Endometrial microvascular endothelial cells (primary cell): ENCODE results near the gene LUZP1. TPM values are rescaled to one million over a fixed set of nuclear protein-coding genes. Genes with fewer than 3 reads are reported as not detected.

Experiments
- in situ Hi-C: cut with HindIII; loops from 2 replicates; pipeline ENCODE4 v1.10.0; 2017; ENCODE audit warnings: low sequenced_read_pairs, low pct_unique_long_range_greater_than_20kb; ENCODE audit errors: inconsistent ontology term
- total RNA-seq: library from RNA; depleted of rRNA; stranded (reverse); fragments of >200 nt; gene quantifications from one replicate; pipeline ENCODE4 v1.2.3, GENCODE V29; 2015; ENCODE audit errors: inconsistent ontology term

The LUZP1 gene
- total RNA-seq, 1 donor from 2014 or later = 44.9 TPM

- in situ Hi-C loops = no loop called here
Measured at GRCh38 chr1:23167353-23168078, 1.1 kb downstream of the LUZP1 start.

DNA sequence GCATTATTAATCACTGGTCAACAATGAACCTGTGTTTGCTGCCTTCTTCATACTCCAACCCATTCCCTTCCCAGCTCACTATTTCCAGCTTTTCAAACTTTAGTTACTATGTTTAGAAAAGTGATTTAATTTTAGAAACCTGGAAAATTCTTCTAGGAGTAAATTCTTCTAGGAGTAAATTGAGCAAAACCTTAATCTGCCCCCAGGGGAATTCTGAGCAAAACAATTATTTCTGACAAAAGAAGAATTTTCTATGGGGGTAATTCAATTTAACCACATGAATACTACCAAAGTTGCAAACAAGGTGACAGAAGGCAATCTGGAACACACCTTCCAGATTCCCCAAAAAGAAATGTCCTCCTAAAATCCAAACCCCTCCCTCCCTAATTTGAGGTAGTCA, 1.8 kb downstream of the LUZP1 start:
- in situ Hi-C loops = no loop called here

DNA sequence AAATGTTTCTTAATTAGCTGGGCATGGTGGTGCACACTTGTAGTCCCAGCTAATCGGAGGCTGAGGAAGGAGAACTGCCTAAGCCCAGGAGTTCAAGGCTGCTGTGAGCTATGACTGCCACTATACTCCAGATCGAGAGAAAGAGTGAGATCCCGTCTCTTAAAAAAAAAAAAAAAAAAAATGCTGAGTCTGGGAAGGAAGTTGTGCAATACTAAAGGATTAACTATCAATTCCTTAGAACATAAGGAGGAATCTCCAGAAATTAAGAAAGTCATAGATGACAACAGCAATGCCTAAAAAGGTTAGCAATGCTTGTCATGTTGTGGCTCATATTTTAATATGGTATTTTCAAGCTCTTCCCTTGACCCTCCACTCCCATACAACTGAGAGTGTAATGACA, 5.3 kb downstream of the LUZP1 start:
- in situ Hi-C loops = no loop called here

DNA sequence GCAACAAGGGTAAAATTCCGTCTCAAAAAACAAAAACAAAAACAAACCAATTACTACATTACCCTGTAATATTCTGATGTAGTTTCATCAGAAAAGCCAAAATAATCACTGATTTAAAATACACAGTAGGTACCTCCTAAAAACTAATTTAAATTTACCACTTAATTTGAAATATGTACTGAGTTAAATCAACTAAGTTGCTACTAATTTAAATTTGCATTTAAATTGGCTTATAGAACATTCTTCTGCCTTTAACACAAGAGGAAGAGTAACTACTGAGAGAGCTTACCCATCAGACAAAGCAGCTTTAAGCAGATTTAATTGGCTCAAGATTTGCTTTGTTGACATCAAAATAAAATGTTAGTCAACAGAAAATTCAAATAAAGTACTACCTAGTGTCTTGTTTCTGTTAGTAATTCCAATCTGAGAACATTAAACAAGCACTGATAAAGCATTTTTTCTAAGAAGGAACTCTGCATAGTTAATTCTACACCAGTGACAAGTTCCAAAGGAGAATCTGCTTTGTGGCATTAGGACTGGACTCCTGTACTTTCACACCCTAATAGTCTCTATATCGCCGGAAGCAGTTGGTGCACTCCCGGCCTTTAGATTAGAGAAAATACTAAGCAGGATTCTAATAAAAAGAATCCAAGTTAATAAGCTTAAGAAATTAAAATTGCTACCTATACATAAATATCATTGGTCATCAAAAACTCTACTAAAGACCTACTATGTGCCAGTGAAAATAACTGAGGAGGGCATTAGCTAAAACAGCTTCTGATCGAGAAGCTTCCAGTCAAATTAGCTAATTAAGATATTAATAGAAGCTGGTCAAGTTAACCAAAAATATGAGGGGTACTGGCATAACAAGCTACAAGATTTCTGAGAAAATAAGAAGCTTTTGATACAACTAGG, 8.4 kb downstream of the LUZP1 start:
- in situ Hi-C loops = no loop called here

DNA sequence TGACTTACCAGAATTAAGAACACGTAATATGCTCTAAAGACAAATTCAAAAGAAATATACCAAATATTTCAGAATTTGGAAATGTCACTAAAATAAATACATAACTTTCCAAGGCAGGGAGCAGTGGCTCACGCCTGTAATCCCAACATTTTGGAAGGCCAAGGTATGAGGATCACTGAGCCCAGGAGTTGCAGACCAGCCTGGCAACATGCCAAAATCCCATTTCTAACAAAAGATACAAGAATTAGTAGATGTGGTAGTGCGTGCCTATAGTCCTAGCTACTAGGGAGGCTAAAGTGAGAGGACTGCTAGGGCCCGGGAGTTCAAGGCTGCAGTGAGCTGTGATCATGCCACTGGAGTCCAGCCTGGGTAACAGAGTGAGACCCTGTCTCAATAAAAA, 11.7 kb downstream of the LUZP1 start:
- in situ Hi-C loops = no loop called here

DNA sequence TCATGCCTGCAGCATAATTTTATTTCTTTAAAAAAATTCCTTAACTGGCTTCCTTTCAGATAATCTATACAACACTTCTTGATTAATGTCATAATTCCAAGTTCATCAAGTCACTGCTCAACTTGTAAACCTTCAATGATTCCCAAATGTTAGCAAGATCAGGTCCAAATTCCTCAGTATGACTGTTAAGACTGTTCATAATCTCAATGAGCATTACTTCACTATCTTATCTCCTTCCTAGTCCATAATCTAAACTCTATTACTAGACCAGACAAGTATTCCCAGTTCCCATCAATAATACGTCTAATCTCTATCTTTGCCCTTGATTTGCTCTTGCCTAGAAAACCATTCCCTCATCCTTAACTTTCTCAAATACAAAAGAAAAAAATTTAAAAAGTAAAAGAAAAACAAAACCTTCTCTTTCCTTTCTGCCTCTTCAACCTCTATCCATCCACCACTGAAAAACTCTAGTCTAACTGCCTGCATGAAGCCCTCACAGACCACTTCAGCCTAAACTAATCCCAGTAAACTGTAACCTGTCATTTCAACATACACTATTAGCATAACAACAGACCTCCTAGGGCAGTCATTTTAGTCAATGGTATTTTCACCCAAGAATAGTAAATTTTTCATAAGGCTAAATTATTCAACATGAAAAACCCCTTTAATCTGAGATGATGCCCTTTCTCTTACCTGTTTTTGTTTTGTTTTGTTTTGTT, 15.5 kb downstream of the LUZP1 start:
- in situ Hi-C loops = no loop called here

- in situ Hi-C loops = no loop called here
Measured at GRCh38 chr1:23150742-23151141, 17.9 kb downstream of the LUZP1 start.

DNA sequence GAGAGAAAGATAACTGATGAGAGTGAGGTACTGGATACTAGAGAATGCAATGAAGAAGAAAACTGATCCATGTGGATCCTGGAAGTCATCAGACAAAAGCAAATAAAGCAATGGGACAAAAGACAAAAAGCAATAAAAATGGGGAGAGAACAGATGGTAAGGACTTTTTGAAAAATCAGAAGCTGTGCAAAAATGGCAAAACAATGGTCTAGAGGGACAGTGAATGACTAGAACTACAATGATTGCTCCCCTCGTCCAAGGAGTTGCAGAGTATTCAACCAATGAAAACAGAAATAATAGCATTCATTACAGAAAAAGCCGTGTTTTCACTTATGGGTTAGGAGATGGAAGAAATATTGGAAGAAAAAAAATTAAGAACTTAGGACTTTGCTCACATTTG, 18.5 kb downstream of the LUZP1 start:
- in situ Hi-C loops = no loop called here

DNA sequence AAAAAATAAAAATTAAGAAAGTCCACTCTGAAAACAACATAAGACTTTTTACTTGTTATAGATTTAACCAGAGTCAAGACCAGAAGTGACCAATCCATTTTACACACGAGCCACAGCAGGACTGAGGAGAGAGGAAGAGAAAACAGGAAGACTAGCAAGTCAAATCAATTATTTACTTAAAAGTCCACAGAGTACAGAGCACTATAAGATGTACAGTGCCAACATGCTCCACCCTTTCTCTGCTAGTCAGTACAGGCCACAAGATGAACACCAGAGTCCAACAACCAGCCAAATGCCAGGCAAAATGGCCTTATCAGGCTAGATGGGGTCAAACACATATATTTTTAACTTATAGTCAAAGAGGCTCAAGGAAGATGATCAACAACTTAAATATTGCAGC, 19.5 kb downstream of the LUZP1 start:
- in situ Hi-C loops = no loop called here

DNA sequence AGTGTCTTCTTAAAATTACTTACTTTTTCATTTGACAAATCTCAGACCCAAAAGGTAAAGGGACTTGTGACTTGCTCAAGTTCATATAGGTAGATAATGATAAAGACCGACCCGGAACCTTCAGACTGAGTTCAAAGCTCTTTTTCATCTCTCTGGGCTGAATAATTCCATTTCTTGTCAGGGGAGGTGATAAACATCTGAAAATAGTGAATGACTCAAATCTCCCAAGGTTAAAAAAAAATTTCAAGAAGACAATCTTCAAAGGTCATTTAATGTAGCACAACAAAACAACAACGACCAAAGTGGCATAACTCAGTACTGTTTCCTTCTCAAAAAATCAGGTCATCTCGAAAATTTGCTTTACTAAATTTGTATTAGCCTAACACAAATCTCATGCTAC, 20.6 kb downstream of the LUZP1 start:
- in situ Hi-C loops = no loop called here

GRCh38 chr1:23140940-23141596, 27.6 kb downstream of the LUZP1 start:
- in situ Hi-C loops = no loop called here

GRCh38 chr1:23135268-23135667, 33.4 kb downstream of the LUZP1 start:
- in situ Hi-C loops = no loop called here

DNA sequence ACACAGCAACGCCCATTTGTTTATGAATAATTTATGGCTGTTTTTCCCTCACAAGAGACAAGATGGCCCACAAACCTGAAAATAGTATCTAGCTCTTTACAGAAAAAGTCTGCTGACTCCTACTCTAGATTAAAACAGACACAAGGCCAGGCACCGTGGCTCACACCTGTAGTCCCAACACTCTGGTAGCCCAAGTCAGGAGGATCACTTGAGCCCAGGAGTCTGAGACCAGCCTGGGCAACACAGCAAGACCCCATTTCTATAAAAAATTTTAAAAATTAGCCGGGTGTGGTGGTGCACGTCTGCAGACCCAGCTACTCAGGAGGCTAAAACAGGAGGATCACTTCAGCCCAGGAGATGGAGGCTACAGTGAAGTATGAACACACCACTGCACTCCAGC, 34.6 kb downstream of the LUZP1 start:
- in situ Hi-C loops = no loop called here

GRCh38 chr1:23133587-23133986, 35.1 kb downstream of the LUZP1 start:
- in situ Hi-C loops = no loop called here

DNA sequence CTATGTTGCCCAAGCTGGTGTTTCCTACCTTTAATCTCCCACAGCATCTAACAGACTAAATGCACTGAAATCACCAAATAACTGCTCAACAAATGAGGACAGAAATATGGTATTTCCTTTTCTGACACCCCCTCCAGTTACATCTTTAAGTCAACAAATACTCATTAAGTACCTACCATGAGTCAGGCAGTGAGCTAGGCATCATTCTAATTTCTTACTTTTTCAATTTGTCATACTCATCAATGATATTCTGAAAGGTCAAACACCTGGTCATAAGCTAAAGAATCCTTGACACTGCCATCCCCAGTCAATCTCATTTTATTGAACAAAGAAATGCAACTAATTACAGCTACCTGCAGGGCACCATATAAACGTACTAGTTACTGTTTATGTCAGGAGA, 36.6 kb downstream of the LUZP1 start:
- in situ Hi-C loops = no loop called here

- in situ Hi-C loops = no loop called here
Measured at GRCh38 chr1:23129846-23130245, 38.8 kb downstream of the LUZP1 start.

DNA sequence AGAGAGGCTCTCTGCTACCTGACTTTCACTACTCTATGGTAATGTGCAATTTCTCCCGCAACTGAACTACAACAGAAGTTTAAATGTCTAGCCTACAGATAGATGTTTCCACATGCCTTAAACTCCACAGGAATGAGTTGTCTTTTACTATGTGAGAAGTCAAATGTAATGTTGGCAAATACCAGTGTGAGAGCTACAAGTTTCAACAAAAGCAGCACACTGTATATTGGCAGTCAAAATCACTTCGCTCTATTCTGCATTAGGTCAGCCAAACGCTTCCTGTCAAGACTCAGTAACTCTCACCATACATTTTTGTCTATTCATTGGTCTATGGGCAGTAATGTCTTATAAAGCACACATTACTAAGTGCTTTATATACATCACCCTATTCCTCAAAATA, 41.9 kb downstream of the LUZP1 start:
- in situ Hi-C loops = no loop called here

DNA sequence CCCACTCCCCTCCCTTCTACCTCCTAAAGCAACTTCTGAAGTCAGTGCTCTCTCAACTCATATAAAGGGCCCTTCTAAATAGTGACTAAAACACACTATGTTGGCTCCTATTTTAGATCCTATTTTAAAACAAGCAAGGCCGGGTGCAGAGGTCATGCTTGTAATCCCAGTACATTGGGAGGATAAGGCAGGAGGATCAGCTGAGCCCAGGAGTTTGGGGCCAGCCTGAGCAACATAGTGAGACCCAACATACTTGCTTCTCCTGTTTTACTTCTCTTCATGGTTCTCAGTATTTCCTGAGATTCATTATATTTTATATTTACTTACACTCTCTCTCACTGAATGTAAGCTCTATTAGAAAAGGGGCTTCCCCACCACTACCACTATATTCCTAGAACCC, 42.5 kb downstream of the LUZP1 start:
- in situ Hi-C loops = no loop called here

- in situ Hi-C loops = no loop called here
Measured at GRCh38 chr1:23125489-23125888, 43.2 kb downstream of the LUZP1 start.
